ENCODE measurements around the gene PLEKHG2. TPM values are rescaled to one million over a fixed set of nuclear protein-coding genes. Genes with fewer than 3 reads are reported as not detected.

Gene PLEKHG2
- total and polyA plus RNA-seq, 2 donors from 2014 or later = 8.5 to 29.7 TPM

- FAIRE-seq (no peak), DNase-seq (no peak)
- Histone ChIP-seq H3K4me3 (ENCODE audit: low read length in 3 of 3) (no peak overlapping the region), H3K4me1 (ENCODE audit: control insufficient read depth in 2 of 3, insufficient read depth in 2 of 3, low read depth in 1 of 3, low read length in 3 of 3) (peaks cover 0 to 19% (median 14%) of the 10 kb centered on the region in 3 donors), H3K27me3 (ENCODE audit: control insufficient read depth, insufficient read depth, low read length) (no peaks in the 10 kb centered on the region), H3K27ac (ENCODE audit: low read depth in 2 of 2, low read length in 2 of 2) (no peak overlapping the region), H3K9ac (ENCODE audit: low read length in 3 of 3) (no peak overlapping the region), H3K9me3 (ENCODE audit: control insufficient read depth in 2 of 3, insufficient read depth in 1 of 3, low read length in 3 of 3) (no peaks in the 10 kb centered on the region), H3K36me3 (ENCODE audit: control insufficient read depth in 2 of 3, insufficient read depth in 3 of 3, low read length in 3 of 3) (peaks cover 7 to 24% (median 9%) of the 10 kb centered on the region in 3 donors)
- TF ChIP-seq CTCF (IDR thresholded peaks at IDR 0.05; ENCODE audit: borderline replicate concordance, extremely low read depth, insufficient read depth) = no peak
- intact Hi-C loops (cut with DNase I) = no loop called here
These were observed 21.1 kb downstream of the PLEKHG2 start for GRCh38 chr19:39433480-39434079.

GRCh38 chr19:39434123-39435076 lies 21.9 kb downstream of the PLEKHG2 start:
- TF ChIP-seq CTCF (IDR thresholded peaks at IDR 0.05; ENCODE audit: borderline replicate concordance, extremely low read depth, insufficient read depth) = no peak
- H3K36me3 ChIP-seq (ENCODE audit: control insufficient read depth in 2 of 3, insufficient read depth in 3 of 3, low read length in 3 of 3) = peaks cover 7 to 24% (median 9%) of the 10 kb centered on the region in 3 donors
- H3K27me3 ChIP-seq (ENCODE audit: control insufficient read depth, insufficient read depth, low read length) = no peaks in the 10 kb centered on the region
- no peak overlapping the region for H3K27ac ChIP-seq (ENCODE audit: low read depth in 2 of 2, low read length in 2 of 2)
- H3K4me1 ChIP-seq (ENCODE audit: control insufficient read depth in 2 of 3, insufficient read depth in 2 of 3, low read depth in 1 of 3, low read length in 3 of 3) = peaks cover 0 to 17% (median 12%) of the 10 kb centered on the region in 3 donors
- DNase-seq (no peak), FAIRE-seq (no peak)
- peak overlapping the region in 1 of 3 donors; percentile 94 for H3K9ac ChIP-seq (ENCODE audit: low read length in 3 of 3)
- intact Hi-C loops (cut with DNase I) = no loop called here
- no peaks in the 10 kb centered on the region for H3K9me3 ChIP-seq (ENCODE audit: control insufficient read depth in 2 of 3, insufficient read depth in 1 of 3, low read length in 3 of 3)
- H3K4me3 ChIP-seq (ENCODE audit: low read length in 3 of 3) = peak overlapping the region in 2 of 3 donors; percentile 91 to 97

GRCh38 chr19:39435499-39436349 lies 23.3 kb downstream of the PLEKHG2 start, which contains the start of gene RPS16:
Gene RPS16 (minus strand): TSS chr19:39435949. CDS start chr19:39435895, 54 bp downstream.
- peak within 1 kb of the TSS; percentile 83 to 95 (median 94) for H3K9ac ChIP-seq (ENCODE audit: low read length in 3 of 3)
- intact Hi-C loops (cut with DNase I) = no loop called here
- no peaks in the 10 kb centered on the region for H3K27me3 ChIP-seq (ENCODE audit: control insufficient read depth, insufficient read depth, low read length)
- H3K27ac ChIP-seq (ENCODE audit: low read depth in 2 of 2, low read length in 2 of 2) = peak within 1 kb of the TSS; percentile 73 to 77
- H3K4me1 ChIP-seq (ENCODE audit: control insufficient read depth in 2 of 3, insufficient read depth in 2 of 3, low read depth in 1 of 3, low read length in 3 of 3) = peaks cover 0 to 17% (median 12%) of the 10 kb centered on the region in 3 donors
- FAIRE-seq (peak; percentile 29), DNase-seq (peak; percentile 99 to 100 (median 99))
- no peaks in the 10 kb centered on the region for H3K9me3 ChIP-seq (ENCODE audit: control insufficient read depth in 2 of 3, insufficient read depth in 1 of 3, low read length in 3 of 3)
- H3K4me3 ChIP-seq (ENCODE audit: low read length in 3 of 3) = peak within 1 kb of the TSS; percentile 91 to 97 (median 94)
- H3K36me3 ChIP-seq (ENCODE audit: control insufficient read depth in 2 of 3, insufficient read depth in 3 of 3, low read length in 3 of 3) = peaks cover 7 to 24% (median 9%) of the 10 kb centered on the region in 3 donors
- no peak for TF ChIP-seq CTCF (IDR thresholded peaks at IDR 0.05; ENCODE audit: borderline replicate concordance, extremely low read depth, insufficient read depth)

Measured in kidney (tissue), 14 donors.